ENCODE results near the gene SLC6A5. TPM values are rescaled to one million over a fixed set of nuclear protein-coding genes. Genes with fewer than 3 reads are reported as not detected.
"Not testable (repeated sequence)": the region's sequence is repeated elsewhere in the genome, so short reads cannot be mapped to it uniquely, and the experiment has no call there.

Gene SLC6A5
- total RNA-seq, result not detected in 2 replicates

- peak; percentile 19 for DNase-seq (ENCODE audit: low read depth)
These were observed at the start of gene SLC6A5 for GRCh38 chr11:20599221-20600019. Gene SLC6A5, plus strand, starts transcription at chr11:20599608. Its CDS starts 65 bp downstream, at chr11:20599673.

DNA sequence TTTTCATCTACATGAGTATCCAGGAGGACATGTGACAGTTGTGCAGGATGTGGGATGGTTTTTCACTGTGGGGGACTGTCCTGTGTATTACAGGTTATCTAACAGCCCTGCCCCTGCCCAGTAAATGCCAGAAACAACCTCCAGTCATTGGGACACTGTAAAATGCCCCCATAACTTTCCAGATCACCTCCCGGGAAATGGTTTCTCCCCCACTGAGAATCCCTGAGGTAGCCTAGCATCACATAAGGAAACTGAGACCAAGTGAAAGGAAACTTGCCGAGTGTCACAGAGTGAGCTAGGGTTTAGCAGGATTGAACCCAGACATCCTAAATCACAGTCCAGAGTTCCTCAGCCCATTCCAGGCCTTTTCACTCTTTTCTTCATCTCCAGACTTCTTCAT lies 48.3 kb upstream of the SLC6A5 start:
- DNase-seq (ENCODE audit: low read depth), result no peak

DNA sequence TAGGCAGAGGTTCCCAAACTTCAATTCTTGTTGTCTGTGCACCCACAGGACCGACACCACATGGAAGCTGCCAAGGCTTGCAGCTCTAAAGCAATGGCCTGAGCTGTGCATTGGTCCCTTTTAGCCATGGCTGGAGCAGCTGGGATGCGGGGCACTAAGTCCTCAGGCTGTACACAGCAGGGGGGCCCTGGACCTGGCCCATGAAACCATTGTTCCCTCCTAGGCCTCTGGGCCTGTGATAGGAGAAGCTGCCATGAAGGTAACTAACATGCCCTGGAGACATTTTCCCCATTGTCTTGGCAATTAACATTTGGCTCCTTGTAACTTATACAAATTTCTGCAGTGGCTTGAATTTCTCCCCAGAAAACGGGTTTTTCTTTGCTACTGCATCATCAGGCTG lies 43.6 kb upstream of the SLC6A5 start:
- no peak for DNase-seq (ENCODE audit: low read depth)

GRCh38 chr11:20556396-20556795 lies 43.0 kb upstream of the SLC6A5 start:
- DNase-seq (ENCODE audit: low read depth), result not testable (repeated sequence)

- no peak for DNase-seq (ENCODE audit: low read depth)
These were observed 40.7 kb upstream of the SLC6A5 start for GRCh38 chr11:20558741-20559140.

- no peak for DNase-seq (ENCODE audit: low read depth)
These were observed 39.7 kb upstream of the SLC6A5 start for GRCh38 chr11:20559523-20560300.

DNA sequence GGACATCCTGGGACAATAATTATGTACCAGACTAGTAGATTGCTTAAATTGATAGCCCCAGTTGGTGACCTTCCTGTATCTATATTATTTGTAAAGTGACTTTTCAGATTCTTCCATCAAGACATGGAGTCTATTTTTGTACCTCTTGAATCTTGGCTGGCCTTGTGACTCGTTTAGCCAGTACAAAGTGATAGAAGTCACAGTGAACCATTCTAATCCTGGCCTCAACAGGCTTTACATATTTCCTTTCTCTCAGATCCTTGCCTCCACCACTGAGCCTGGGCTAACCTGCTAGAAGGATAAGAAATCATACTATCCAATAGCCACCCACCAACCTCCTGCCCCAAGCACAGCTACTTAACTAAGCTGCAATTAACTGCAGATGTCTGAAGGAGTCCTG lies 37.5 kb upstream of the SLC6A5 start:
- DNase-seq (ENCODE audit: low read depth), result no peak

DNA sequence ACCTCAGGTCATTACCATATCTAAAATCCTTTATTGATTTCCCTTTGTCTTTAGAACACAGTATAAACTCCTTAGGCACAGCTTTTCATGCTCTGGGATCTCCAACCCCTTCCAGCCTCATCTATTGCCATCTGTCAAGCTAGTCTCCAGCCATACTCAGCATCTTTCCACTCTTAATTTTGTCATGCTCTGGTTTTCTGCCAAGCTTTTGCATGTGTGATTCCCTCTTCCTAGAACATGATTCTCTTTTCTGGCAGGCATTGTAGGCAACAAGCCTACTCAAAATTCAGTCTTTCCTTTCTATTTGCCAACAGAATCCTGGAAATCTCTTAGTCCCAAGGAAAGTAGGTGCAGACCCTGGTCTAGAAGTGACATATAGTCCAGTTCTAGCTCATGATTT lies 35.5 kb upstream of the SLC6A5 start:
- DNase-seq (ENCODE audit: low read depth), result no peak

GRCh38 chr11:20564846-20565635 lies 34.4 kb upstream of the SLC6A5 start:
- no peak for DNase-seq (ENCODE audit: low read depth)

DNA sequence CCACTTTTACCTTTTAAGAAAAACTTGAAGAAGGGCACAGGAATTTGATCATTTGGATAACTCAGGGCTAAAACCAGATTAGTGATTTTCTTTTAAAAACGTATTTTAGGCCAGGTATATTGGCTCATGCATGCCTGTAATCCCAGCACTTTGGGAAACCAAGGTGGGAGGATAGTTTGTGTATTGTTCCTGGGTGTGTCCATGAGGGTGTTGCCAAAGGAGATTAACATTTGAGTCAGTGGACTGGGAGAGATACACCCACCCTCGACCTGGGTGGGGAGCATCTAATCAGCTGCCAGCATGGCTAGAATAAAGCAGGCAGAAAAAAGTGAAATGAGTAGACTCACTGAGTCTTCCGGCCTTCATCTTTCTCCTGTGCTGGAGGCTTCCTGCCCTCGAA lies 33.3 kb upstream of the SLC6A5 start:
- not testable (repeated sequence) for DNase-seq (ENCODE audit: low read depth)

- no peak for DNase-seq (ENCODE audit: low read depth)
These were observed 32.6 kb upstream of the SLC6A5 start for GRCh38 chr11:20566591-20567434.

- DNase-seq (ENCODE audit: low read depth), result not testable (repeated sequence)
These were observed 19.7 kb upstream of the SLC6A5 start for GRCh38 chr11:20579725-20580124.

- no peak for DNase-seq (ENCODE audit: low read depth)
These were observed 16.2 kb upstream of the SLC6A5 start for GRCh38 chr11:20583201-20583600.

DNA sequence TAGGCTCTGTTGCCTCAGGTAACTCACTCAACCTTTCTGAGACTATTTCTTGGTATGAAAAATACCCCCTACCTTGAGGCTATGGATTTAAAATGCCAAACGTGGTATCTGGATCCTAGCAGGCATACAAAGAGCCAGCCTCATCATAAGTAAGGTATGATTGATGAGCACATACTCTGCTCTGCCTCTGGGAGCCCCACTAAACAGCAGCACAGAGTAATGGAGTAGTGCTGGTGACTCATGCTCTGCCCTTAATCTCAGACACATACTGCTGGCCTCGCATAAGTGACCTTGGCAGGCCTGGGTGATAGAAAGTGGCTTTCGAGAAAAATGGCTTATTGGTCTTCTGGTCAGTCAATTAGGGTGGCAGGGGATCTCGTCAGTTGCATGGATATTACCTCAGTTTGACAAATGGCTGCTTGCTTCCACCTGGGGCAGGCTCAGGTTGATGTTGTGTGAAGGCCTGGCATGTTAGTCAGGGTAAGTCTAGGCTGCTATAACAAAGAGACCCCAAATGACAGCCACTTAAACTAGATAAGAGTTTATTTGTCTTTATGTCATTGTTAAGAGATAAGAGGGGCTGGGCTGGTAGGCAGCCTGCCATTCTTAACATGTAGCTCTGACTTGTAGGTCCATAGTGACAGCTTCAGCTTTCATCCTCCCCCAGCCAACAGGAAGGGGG lies 15.2 kb upstream of the SLC6A5 start:
- DNase-seq (ENCODE audit: low read depth), result no peak

DNA sequence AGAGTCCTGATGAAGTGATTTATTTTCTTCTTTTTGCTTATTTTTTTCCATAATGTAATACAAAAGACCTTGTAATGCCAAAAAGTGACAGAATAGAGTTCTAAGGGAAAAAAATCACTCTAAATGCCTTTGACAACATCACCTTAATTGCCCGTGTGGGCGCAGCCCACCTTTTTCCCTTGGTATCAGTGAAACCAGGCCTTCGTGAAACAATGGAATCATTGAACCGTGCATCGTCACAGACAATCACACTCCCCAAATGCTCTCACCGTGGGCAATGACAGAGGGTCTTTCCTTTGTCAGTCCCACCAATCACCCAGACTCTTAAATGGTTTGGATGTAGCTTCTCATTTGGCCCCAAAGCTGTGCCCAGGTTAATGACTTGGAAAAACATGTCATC lies 9.6 kb upstream of the SLC6A5 start:
- no peak for DNase-seq (ENCODE audit: low read depth)

DNA sequence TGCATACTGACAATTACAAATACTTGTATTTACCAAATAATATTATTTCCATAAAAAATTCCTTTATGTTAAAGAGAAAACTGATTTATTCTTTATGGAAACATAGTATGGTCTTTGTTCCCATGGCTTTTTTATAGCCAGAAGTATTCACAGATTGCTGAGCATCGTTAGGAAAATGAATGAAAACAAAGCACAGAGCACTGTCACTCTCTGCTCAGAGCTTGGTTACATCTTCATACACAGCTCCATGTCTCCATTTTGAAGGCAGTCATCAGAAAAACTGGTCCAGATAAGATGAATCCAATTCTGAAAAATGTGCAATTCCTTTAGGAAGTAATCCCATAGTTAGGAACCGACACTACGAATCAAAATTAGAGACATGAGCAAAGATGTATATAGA lies 9.0 kb upstream of the SLC6A5 start:
- no peak for DNase-seq (ENCODE audit: low read depth)

GRCh38 chr11:20592741-20593140 lies 6.7 kb upstream of the SLC6A5 start:
- peak; percentile 3 for DNase-seq (ENCODE audit: low read depth)

GRCh38 chr11:20594274-20595061 lies 4.9 kb upstream of the SLC6A5 start:
- DNase-seq (ENCODE audit: low read depth), result no peak

GRCh38 chr11:20595101-20595500 lies 4.3 kb upstream of the SLC6A5 start:
- DNase-seq (ENCODE audit: low read depth), result no peak

Data from renal cortical epithelial cell (primary cell).